Kidney epithelial cell (primary cell): ENCODE results near the gene RPTOR. TPM values are rescaled to one million over a fixed set of nuclear protein-coding genes. Genes with fewer than 3 reads are reported as not detected.
A peak's percentile ranks its signal among the peaks of the same experiment; 100 is the strongest.

ENCODE experiments used
- DNase-seq: peaks from one replicate; pipeline ENCODE4 v3.0.0-alpha.2; 2010; ENCODE audit warnings: low read depth
- H3K27me3 ChIP-seq: 2 replicates; pipeline ENCODE4 v1.6.0; 2011; ENCODE audit warnings: low read length; ENCODE audit not compliant: control insufficient read depth, insufficient read depth
- H3K36me3 ChIP-seq: 2 replicates; pipeline ENCODE4 v1.5.1; 2011; ENCODE audit warnings: low read length; ENCODE audit not compliant: control insufficient read depth, insufficient read depth
- H3K4me3 ChIP-seq: 2 replicates; pipeline ENCODE4 v1.5.1; 2011; ENCODE audit warnings: low read depth, mild to moderate bottlenecking, control low read depth, low read length
- CTCF ChIP-seq: IDR thresholded peaks from 2 replicates; pipeline ENCODE4 v1.5.1; 2011; ENCODE audit warnings: mild to moderate bottlenecking, moderate library complexity, low read length, control low read depth, inconsistent platforms; ENCODE audit not compliant: insufficient read depth, poor library complexity, severe bottlenecking
- total RNA-seq: library from RNA; depleted of rRNA; stranded (reverse); fragments of >200 nt; gene quantifications from 2 replicates; pipeline ENCODE4 v1.2.3, GENCODE V29; 2015

RPTOR gene
- total RNA-seq, 1 donor from 2014 or later = 22.7 TPM

DNA sequence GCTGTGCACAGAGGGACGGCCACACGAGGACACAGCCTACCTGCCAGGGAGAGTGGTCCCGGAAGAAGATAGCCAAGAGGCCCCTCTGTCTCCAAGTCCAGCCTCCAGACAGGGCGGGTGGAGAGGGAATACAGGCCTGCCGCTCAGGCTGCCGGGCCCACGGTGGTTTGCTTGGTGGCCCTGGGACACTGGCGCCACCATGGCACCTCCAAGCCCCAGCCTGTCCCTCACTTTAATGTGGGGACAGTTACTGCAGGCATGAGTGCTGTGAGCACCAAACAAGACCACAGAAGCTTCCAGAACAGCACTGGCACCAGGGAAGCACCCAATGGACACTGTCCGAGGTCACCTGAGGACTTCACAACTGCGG, 425.0 kb downstream of the RPTOR start:
- no peaks in the 10 kb centered on the region for H3K36me3 ChIP-seq
- H3K4me3 ChIP-seq = no peak overlapping the region
- TF ChIP-seq CTCF = no peak
- H3K27me3 ChIP-seq = peaks cover 33% of the 10 kb centered on the region
- no peak for DNase-seq

GRCh38 chr17:80970044-80970761, 425.6 kb downstream of the RPTOR start:
- Histone ChIP-seq H3K27me3 (peaks cover 33% of the 10 kb centered on the region), H3K36me3 (no peaks in the 10 kb centered on the region), H3K4me3 (no peak overlapping the region)
- TF ChIP-seq CTCF = peak; percentile 58
- DNase-seq = no peak

DNA sequence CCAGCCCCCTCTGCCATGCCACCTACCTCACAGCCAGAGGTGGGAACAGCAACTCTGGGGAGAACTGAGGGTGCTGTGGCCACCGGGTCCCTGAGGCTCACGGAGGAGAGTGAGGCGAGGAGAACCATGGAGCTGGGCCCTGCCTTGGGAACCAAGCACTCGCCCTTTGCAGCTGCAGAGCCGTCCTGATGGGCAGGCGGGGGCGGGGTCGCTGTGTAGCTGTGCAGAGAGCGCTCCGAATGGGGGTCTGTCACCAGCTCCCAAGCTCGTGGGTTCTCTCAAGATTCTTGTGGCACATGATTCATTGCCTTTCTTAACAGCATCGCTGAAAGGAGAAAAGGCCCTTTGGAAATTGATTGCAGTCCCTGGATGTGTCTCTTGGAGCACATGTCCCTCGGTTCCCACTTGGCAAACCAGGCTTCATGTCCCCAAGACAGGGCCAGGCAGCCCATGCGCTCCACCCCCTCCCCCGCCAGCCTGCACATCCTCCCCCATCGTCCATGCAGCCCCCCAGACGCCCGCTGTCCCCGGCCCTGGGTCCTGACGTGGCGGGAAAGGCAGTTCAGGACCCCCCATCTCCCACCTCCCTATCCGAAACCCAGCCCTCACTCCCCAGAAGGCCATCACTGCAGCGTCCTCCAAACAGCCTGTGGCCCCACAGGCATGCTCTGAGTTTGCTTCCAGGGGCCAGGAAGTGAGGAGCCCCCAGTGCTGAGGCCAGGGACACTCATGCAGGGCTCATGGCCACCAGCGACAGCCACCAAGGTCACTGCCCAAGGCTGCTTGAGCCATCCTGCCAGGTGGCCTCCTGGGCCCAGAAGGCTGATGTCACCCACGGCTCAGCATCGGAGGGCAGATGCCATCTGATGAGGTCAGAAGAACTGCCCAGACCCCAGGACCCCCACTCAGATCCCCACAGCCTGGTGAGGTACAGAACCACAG, 426.4 kb downstream of the RPTOR start:
- TF ChIP-seq CTCF = no peak
- H3K4me3 ChIP-seq = no peak overlapping the region
- peaks cover 33% of the 10 kb centered on the region for H3K27me3 ChIP-seq
- DNase-seq = no peak
- no peaks in the 10 kb centered on the region for H3K36me3 ChIP-seq

DNA sequence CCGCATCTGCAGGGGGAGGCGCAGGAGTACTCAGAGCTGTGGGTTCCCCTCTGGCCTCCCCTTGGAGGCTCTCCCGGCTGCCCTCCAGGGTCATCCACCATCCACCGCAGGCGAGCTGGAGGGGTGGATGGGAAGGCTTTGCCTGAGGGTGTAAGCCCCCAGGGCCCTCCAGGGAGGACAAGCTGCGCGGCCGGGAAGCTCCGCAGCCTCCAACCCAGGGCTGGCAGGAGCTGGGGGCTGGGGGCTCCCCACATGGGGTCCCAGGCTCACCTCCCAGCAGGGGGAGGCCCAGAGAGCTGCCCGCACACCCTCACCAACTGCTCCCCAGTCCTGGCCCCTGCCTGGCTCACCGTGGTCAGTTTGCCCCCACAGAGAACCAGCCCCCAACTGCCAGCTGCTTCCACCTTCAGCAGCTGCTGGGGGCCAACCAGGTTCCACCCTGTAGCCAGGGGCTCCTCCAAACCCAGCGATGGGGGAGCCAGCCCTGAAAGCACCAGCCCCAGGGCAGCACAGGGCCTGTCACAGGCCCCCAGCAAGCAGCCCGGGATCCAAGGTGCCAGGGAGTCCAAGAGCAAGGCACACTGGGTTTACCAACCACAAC, 427.2 kb downstream of the RPTOR start:
- no peak for TF ChIP-seq CTCF
- Histone ChIP-seq H3K4me3 (no peak overlapping the region), H3K36me3 (no peaks in the 10 kb centered on the region), H3K27me3 (peaks cover 35% of the 10 kb centered on the region)
- DNase-seq = no peak

DNA sequence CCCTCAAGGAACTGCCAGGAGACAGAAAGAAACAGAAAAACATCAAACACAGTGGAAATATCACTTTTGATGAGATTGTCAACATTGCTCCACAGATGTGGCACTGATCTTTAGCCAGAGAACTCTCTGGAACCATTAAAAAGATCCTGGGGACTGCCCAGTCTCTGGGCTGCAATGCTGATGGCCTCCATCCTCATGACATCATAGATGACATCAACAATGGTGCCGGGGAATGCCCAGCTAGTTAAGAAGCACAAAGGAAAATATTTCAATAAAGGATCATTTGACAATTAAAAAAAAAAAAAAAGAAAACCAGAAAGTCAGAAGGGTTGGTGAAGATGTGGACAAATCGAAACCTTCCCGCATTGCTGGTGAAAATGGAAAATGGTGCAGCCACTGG, 432.1 kb downstream of the RPTOR start:
- no peak for TF ChIP-seq CTCF
- no peak overlapping the region for H3K4me3 ChIP-seq
- H3K36me3 ChIP-seq = no peaks in the 10 kb centered on the region
- peaks cover 22% of the 10 kb centered on the region for H3K27me3 ChIP-seq
- DNase-seq = no peak
